ENCODE data around the gene IGSF5.

IGSF5 gene

DNA sequence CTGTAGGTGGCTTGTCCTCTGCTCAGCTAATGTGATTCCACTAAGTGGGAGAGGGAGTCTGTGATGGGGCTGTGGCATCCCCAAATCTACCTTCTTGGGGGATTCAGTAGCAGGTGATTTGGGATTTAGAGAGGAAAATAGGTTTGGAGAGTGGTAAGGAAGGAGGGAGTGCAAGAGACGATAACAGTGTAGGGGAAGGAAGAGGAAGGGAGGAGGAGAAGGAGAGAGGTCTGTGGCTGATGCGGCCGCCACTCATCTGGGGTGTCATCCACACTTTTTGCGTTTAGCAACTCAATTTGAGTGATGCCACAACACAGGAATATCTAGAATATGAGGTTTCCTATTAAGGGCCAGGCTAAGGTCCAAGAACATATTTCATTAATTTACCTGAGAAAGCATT lies 98.5 kb downstream of the IGSF5 start:
- Histone ChIP-seq H3K4me3 (replicated peaks; ENCODE audit: low read depth, low read length) (no peak overlapping the region), H3K36me3 (ENCODE audit: control insufficient read depth, insufficient read depth, low read length) (no peaks in the 10 kb centered on the region), H3K27me3 (replicated peaks; ENCODE audit: control insufficient read depth, insufficient read depth, low read length) (no peaks in the 10 kb centered on the region)
- TF ChIP-seq, protein P1, sequence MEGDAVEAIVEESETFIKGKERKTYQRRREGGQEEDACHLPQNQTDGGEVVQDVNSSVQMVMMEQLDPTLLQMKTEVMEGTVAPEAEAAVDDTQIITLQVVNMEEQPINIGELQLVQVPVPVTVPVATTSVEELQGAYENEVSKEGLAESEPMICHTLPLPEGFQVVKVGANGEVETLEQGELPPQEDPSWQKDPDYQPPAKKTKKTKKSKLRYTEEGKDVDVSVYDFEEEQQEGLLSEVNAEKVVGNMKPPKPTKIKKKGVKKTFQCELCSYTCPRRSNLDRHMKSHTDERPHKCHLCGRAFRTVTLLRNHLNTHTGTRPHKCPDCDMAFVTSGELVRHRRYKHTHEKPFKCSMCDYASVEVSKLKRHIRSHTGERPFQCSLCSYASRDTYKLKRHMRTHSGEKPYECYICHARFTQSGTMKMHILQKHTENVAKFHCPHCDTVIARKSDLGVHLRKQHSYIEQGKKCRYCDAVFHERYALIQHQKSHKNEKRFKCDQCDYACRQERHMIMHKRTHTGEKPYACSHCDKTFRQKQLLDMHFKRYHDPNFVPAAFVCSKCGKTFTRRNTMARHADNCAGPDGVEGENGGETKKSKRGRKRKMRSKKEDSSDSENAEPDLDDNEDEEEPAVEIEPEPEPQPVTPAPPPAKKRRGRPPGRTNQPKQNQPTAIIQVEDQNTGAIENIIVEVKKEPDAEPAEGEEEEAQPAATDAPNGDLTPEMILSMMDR (IDR thresholded peaks at IDR 0.05; ENCODE audit: insufficient read depth, low read length, poor library complexity, severe bottlenecking): no peak
- no peak for DNase-seq (ENCODE audit: extremely low read depth, insufficient read length)

- TF ChIP-seq, protein P1 (IDR thresholded peaks at IDR 0.05; ENCODE audit: insufficient read depth, low read length, poor library complexity, severe bottlenecking): no peak
- DNase-seq (ENCODE audit: extremely low read depth, insufficient read length): no peak
- Histone ChIP-seq H3K27me3 (replicated peaks; ENCODE audit: control insufficient read depth, insufficient read depth, low read length) (no peaks in the 10 kb centered on the region), H3K36me3 (ENCODE audit: control insufficient read depth, insufficient read depth, low read length) (no peaks in the 10 kb centered on the region), H3K4me3 (replicated peaks; ENCODE audit: low read depth, low read length) (no peak overlapping the region)
Observed at GRCh38 chr21:39843916-39844315, 98.9 kb downstream of the IGSF5 start.

GRCh38 chr21:39845571-39846130 lies 100.7 kb downstream of the IGSF5 start:
- no peak for DNase-seq (ENCODE audit: extremely low read depth, insufficient read length)
- Histone ChIP-seq H3K36me3 (ENCODE audit: control insufficient read depth, insufficient read depth, low read length) (no peaks in the 10 kb centered on the region), H3K4me3 (replicated peaks; ENCODE audit: low read depth, low read length) (no peak overlapping the region), H3K27me3 (replicated peaks; ENCODE audit: control insufficient read depth, insufficient read depth, low read length) (no peaks in the 10 kb centered on the region)
- TF ChIP-seq, protein P1 (IDR thresholded peaks at IDR 0.05; ENCODE audit: insufficient read depth, low read length, poor library complexity, severe bottlenecking): no peak

DNA sequence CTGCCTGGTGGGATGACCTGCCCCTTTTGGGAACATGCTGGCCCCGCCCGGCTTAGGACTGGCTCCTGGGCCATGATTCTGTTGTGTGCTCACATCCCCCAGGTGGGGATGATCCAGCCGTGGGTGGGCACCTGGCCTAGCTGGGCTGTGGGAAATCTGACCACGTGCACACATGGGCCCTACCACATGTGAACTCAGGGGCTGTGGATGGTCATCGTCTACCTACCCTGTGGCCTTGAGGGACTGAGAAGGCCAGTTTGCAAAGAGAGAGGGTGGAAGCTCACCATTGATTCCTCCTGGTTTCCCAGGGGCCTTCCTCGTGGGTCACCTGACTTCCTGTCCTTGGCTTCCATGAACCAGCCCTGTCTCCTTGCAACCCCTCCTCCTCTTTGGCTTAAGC lies 102.9 kb downstream of the IGSF5 start:
- no peaks in the 10 kb centered on the region for H3K27me3 ChIP-seq (replicated peaks; ENCODE audit: control insufficient read depth, insufficient read depth, low read length)
- no peak overlapping the region for H3K4me3 ChIP-seq (replicated peaks; ENCODE audit: low read depth, low read length)
- no peaks in the 10 kb centered on the region for H3K36me3 ChIP-seq (ENCODE audit: control insufficient read depth, insufficient read depth, low read length)
- TF ChIP-seq, protein P1 (IDR thresholded peaks at IDR 0.05; ENCODE audit: insufficient read depth, low read length, poor library complexity, severe bottlenecking): no peak
- DNase-seq (ENCODE audit: extremely low read depth, insufficient read length): no peak

GRCh38 chr21:39849014-39849655 lies 104.2 kb downstream of the IGSF5 start:
- H3K4me3 ChIP-seq (replicated peaks; ENCODE audit: low read depth, low read length): no peak overlapping the region
- TF ChIP-seq, protein P1 (IDR thresholded peaks at IDR 0.05; ENCODE audit: insufficient read depth, low read length, poor library complexity, severe bottlenecking): no peak
- no peaks in the 10 kb centered on the region for H3K36me3 ChIP-seq (ENCODE audit: control insufficient read depth, insufficient read depth, low read length)
- no peak for DNase-seq (ENCODE audit: extremely low read depth, insufficient read length)
- no peaks in the 10 kb centered on the region for H3K27me3 ChIP-seq (replicated peaks; ENCODE audit: control insufficient read depth, insufficient read depth, low read length)

Data from GM06990 (cell line).